Mesenchymal stem cell (in vitro differentiated cells and primary cell): ENCODE measurements around the gene PEX5L.

ENCODE experiments used
- DNase-seq: peaks from one replicate; pipeline ENCODE4 v3.0.0-alpha.2; 2013
- H2AFZ ChIP-seq: one replicate; pipeline ENCODE4 v1.6.1; 2013; ENCODE audit warnings: low read depth, mild to moderate bottlenecking, control low read depth, inconsistent platforms, low read length, moderate library complexity
- H2AK5ac ChIP-seq: 2 replicates; pipeline ENCODE4 v1.6.1; 2013; ENCODE audit warnings: low read length, moderate library complexity, mild to moderate bottlenecking, inconsistent platforms; ENCODE audit not compliant: severe bottlenecking
- H2BK120ac ChIP-seq: one replicate; pipeline ENCODE4 v1.6.1; 2013; ENCODE audit warnings: low read depth, mild to moderate bottlenecking, inconsistent platforms, low read length, moderate library complexity
- H2BK12ac ChIP-seq, 2 experiments: one replicate each; pipeline ENCODE4 v1.6.1; 2013; ENCODE audit warnings: inconsistent platforms in 2 of 2, low read length in 2 of 2, mild to moderate bottlenecking in 2 of 2, moderate library complexity in 2 of 2, control low read depth in 1 of 2
- H2BK15ac ChIP-seq: one replicate; pipeline ENCODE4 v1.6.1; 2013; ENCODE audit warnings: mild to moderate bottlenecking, low read depth, inconsistent platforms; ENCODE audit not compliant: poor library complexity, severe bottlenecking
- H2BK5ac ChIP-seq: 2 replicates; pipeline ENCODE4 v1.6.1; 2013; ENCODE audit warnings: low read depth, mild to moderate bottlenecking, low read length, control low read depth, inconsistent platforms; ENCODE audit not compliant: poor library complexity, severe bottlenecking
- H3K14ac ChIP-seq, 2 experiments: one replicate each; pipeline ENCODE4 v1.6.1; 2013; ENCODE audit warnings: inconsistent platforms in 2 of 2, low read length in 2 of 2, control low read depth in 1 of 2, mild to moderate bottlenecking in 1 of 2, moderate library complexity in 1 of 2
- H3K18ac ChIP-seq, 2 experiments: one replicate each; pipeline ENCODE4 v1.6.1; 2013; ENCODE audit warnings: inconsistent platforms in 2 of 2, low read length in 2 of 2, control low read depth in 1 of 2, low read depth in 1 of 2, mild to moderate bottlenecking in 1 of 2
- H3K23ac ChIP-seq, 2 experiments: one replicate each; pipeline ENCODE4 v1.6.1; 2013; ENCODE audit warnings: inconsistent platforms in 2 of 2, low read length in 2 of 2, mild to moderate bottlenecking in 2 of 2, moderate library complexity in 2 of 2, control low read depth in 1 of 2
- H3K27ac ChIP-seq: 2 replicates; pipeline ENCODE4 v1.5.1; 2013; ENCODE audit warnings: mild to moderate bottlenecking, moderate library complexity, low read length, control low read depth, inconsistent platforms; ENCODE audit not compliant: poor library complexity, severe bottlenecking
- H3K27me3 ChIP-seq, 2 experiments: 2 replicates each; pipeline versions ENCODE4 v1.6.1 to v1.7.0; 2013; ENCODE audit warnings: low read length in 2 of 2, mild to moderate bottlenecking in 2 of 2, moderate library complexity in 2 of 2, control low read depth in 1 of 2, inconsistent platforms in 1 of 2; ENCODE audit not compliant: control insufficient read depth in 1 of 2, insufficient read depth in 1 of 2
- H3K36me3 ChIP-seq, 2 experiments: 2 replicates each; pipeline versions ENCODE4 v1.6.1 to v1.7.0; 2013; ENCODE audit warnings: low read length in 2 of 2, control low read depth in 1 of 2, inconsistent platforms in 1 of 2, low read depth in 1 of 2, mild to moderate bottlenecking in 1 of 2; ENCODE audit not compliant: insufficient read depth in 2 of 2, control insufficient read depth in 1 of 2
- H3K4ac ChIP-seq, 2 experiments: one replicate each; pipeline ENCODE4 v1.6.1; 2013; ENCODE audit warnings: inconsistent platforms in 2 of 2, low read length in 2 of 2, mild to moderate bottlenecking in 2 of 2, moderate library complexity in 2 of 2, control low read depth in 1 of 2, low read depth in 1 of 2
- H3K4me1 ChIP-seq: 2 replicates; pipeline ENCODE4 v1.6.1; 2013; ENCODE audit warnings: low read depth, low read length, control low read depth; ENCODE audit not compliant: control insufficient read depth, insufficient read depth
- H3K4me2 ChIP-seq: 2 replicates; pipeline ENCODE4 v1.6.1; 2013; ENCODE audit warnings: low read length, mild to moderate bottlenecking, inconsistent platforms; ENCODE audit not compliant: poor library complexity, severe bottlenecking
- H3K4me3 ChIP-seq, 2 experiments: 2 replicates each; pipeline versions ENCODE4 v1.5.1 to v1.7.0; 2013; ENCODE audit warnings: low read length in 2 of 2, mild to moderate bottlenecking in 2 of 2, control low read depth in 1 of 2, low read depth in 1 of 2; ENCODE audit not compliant: insufficient read depth in 1 of 2
- H3K79me1 ChIP-seq: replicated peaks from 2 replicates; pipeline ENCODE4 v1.6.1; 2013; ENCODE audit warnings: mild to moderate bottlenecking, control low read depth, low read length, inconsistent platforms; ENCODE audit not compliant: poor library complexity, severe bottlenecking
- H3K9ac ChIP-seq: 2 replicates; pipeline ENCODE4 v1.7.0; 2013; ENCODE audit warnings: mild to moderate bottlenecking, low read length, moderate library complexity
- H3K9me3 ChIP-seq: 2 replicates; pipeline ENCODE4 v1.7.0; 2013; ENCODE audit warnings: mild to moderate bottlenecking, low read length; ENCODE audit not compliant: control insufficient read depth
- H4K8ac ChIP-seq: one replicate; pipeline ENCODE4 v1.6.1; 2013; ENCODE audit warnings: inconsistent platforms, mild to moderate bottlenecking, low read length, moderate library complexity
- H4K91ac ChIP-seq: one replicate; pipeline ENCODE4 v1.6.1; 2013; ENCODE audit warnings: mild to moderate bottlenecking, low read length, inconsistent platforms
- WGBS: methylation state at CpG from one replicate; pipeline ENCODE4 v1.1.7; 2013; ENCODE audit warnings: mixed read lengths; 5-methylcytosine and 5-hydroxymethylcytosine counted together

Gene PEX5L

DNA sequence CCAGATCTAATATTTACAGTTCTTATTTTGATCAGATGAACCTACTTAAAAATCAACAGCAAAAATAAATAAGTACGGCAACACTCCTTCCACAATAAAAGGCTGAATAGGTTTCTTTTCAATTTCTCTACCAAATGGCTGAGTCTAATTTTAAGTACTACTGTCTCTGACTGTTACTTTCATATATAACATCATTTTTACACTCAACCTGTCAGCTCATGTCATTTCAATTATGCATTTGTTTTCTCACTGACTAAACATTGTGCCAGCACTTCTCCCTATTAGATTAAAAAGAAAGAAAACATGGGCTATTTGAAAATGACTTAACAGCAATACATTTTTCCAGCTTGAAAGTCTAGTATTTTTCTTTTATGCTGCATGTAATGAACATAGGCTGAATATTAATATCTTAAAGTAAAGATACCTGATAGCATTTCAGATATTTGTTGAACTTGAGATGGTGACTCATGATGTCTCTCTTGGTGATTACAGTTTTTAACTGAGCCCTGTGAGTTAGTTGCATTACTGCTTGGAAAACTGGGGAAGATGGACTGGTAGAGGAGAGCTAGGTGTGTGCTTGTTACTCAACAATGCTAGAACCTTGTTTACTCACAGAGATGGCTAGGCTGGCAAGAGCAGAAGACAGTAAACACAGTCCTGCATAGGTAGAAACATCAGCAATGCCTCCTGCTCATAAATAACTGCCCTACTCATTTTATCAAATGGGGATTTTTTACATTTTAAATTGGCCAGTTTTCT, 73.9 kb downstream of the PEX5L start:
- no peak for DNase-seq
- WGBS, result 95% methylated on average over 1 of the region's 1 CpG
- no peak overlapping the region for H3K4ac ChIP-seq

DNA sequence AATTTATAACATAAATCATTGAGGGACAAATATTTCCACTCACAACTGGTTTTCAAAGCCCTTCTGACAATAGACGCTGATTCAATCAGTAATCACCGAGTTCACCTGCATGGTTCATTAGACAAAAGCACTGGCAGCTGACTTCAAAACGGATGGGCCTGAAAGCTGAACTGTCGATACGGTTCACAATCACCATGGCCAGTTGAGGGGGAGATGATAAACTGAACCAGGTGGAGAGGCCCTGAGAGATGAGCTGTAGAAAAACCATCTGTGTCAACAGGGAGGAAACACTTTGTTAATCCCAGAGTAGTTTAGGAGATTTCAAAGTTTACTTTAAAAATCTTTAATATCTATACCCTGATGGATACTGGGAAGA, 75.0 kb downstream of the PEX5L start:
- Histone ChIP-seq H2AFZ (no peak overlapping the region), H3K4me2 (no peak overlapping the region), H3K79me1 (no peaks in the 10 kb centered on the region), H3K36me3 (no peaks in the 10 kb centered on the region), H4K8ac (no peak overlapping the region), H3K18ac (no peak overlapping the region), H3K27me3 (no peaks in the 10 kb centered on the region), H3K4ac (no peak overlapping the region), H2AK5ac (no peak overlapping the region), H3K14ac (no peak overlapping the region), H2BK120ac (no peak overlapping the region), H2BK12ac (no peak overlapping the region), H3K4me1 (peaks cover 3% of the 10 kb centered on the region), H4K91ac (no peak overlapping the region), H3K9me3 (no peaks in the 10 kb centered on the region), H3K4me3 (no peak overlapping the region), H2BK15ac (no peak overlapping the region), H2BK5ac (no peak overlapping the region), H3K23ac (no peak overlapping the region), H3K27ac (no peak overlapping the region), H3K9ac (no peak overlapping the region)
- no peak for DNase-seq
- 86% methylated on average over 5 of the region's 5 CpGs for WGBS

More for the DNA sequence above, 73.9 kb downstream of the PEX5L start:
- Histone ChIP-seq H4K91ac (no peak overlapping the region), H3K9ac (no peak overlapping the region), H2BK15ac (no peak overlapping the region), H3K18ac (no peak overlapping the region), H4K8ac (no peak overlapping the region), H2BK120ac (no peak overlapping the region), H3K27ac (no peak overlapping the region), H3K4me3 (no peak overlapping the region), H3K4me2 (no peak overlapping the region), H3K23ac (no peak overlapping the region), H3K79me1 (no peaks in the 10 kb centered on the region), H3K4me1 (peaks cover 3% of the 10 kb centered on the region), H2BK12ac (no peak overlapping the region), H3K9me3 (no peaks in the 10 kb centered on the region), H2AFZ (no peak overlapping the region), H2BK5ac (no peak overlapping the region), H3K36me3 (no peaks in the 10 kb centered on the region), H3K27me3 (no peaks in the 10 kb centered on the region), H2AK5ac (no peak overlapping the region), H3K14ac (no peak overlapping the region)

DNA sequence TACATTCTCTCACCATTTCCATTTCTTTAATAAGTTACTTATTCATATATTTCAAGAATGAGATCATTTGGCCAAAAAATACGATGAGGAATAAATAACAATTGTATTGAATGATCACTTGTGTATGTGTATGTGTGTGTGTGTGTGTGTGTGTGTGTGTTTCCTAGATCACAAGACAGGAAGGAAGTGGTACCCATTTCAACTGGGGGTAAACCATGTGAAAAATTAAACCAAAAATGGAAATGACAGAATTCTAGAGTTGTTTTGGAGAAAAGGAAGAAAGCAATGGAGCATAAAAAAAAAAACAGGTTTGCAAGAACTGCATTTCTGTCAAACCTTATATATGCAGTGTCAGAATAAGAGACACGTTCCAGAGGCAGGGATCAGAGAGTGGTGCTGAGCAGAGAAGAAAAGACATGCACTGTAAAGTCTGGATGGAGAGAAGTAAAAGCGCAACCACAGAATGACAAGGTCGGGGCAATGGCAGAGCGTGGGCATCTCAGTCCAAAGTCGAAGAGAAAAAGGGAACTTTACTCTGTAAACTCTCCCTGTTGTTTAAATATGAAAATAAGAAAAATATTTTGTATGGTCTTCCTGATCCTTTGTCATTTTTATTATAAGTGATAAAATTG, 75.5 kb downstream of the PEX5L start:
- no peak overlapping the region for H2BK120ac ChIP-seq
- 71% methylated on average over 4 of the region's 6 CpGs for WGBS
- H3K18ac ChIP-seq, result no peak overlapping the region
- H3K4me3 ChIP-seq, result no peak overlapping the region
- no peak overlapping the region for H2BK5ac ChIP-seq
- no peak overlapping the region for H3K4ac ChIP-seq
- no peak overlapping the region for H3K14ac ChIP-seq
- H4K8ac ChIP-seq, result no peak overlapping the region
- no peaks in the 10 kb centered on the region for H3K9me3 ChIP-seq
- peaks cover 3% of the 10 kb centered on the region for H3K4me1 ChIP-seq
- H3K9ac ChIP-seq, result no peak overlapping the region
- H2BK12ac ChIP-seq, result no peak overlapping the region
- no peak overlapping the region for H2BK15ac ChIP-seq
- H3K79me1 ChIP-seq, result no peaks in the 10 kb centered on the region
- H2AK5ac ChIP-seq, result no peak overlapping the region
- DNase-seq, result no peak
- H3K27ac ChIP-seq, result peak overlapping the region; percentile 55
- no peaks in the 10 kb centered on the region for H3K36me3 ChIP-seq
- no peaks in the 10 kb centered on the region for H3K27me3 ChIP-seq
- H2AFZ ChIP-seq, result no peak overlapping the region
- no peak overlapping the region for H3K23ac ChIP-seq
- no peak overlapping the region for H4K91ac ChIP-seq
- H3K4me2 ChIP-seq, result no peak overlapping the region

DNA sequence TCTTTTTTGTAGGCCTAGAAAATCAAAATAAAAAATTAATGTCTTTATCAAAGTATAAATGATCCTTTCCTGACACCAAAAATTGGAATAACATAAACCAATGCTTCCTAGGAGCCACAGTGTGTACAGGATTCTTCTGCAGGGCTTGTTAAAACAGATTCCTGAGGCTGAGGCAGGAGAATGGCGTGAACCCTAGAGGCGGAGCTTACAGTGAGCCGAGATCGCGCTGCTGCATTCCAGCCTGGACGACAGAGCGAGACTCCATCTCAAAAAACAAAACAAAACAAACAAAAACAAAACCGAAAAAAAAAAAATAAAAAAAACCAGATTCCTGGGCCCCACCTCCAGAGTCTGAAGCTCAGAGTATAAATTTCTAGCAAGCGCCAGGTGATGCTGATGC, 78.0 kb downstream of the PEX5L start:
- no peak overlapping the region for H3K4ac ChIP-seq

More for the DNA sequence above, 78.0 kb downstream of the PEX5L start:
- Histone ChIP-seq H2AFZ (no peak overlapping the region), H3K23ac (no peak overlapping the region), H2BK15ac (no peak overlapping the region), H4K91ac (no peak overlapping the region), H3K4me1 (peaks cover 3% of the 10 kb centered on the region), H3K27me3 (no peaks in the 10 kb centered on the region), H3K27ac (no peak overlapping the region), H3K79me1 (no peaks in the 10 kb centered on the region), H2AK5ac (no peak overlapping the region), H3K4me3 (no peak overlapping the region), H3K4me2 (no peak overlapping the region), H3K18ac (no peak overlapping the region), H3K9ac (no peak overlapping the region), H3K14ac (no peak overlapping the region), H3K9me3 (no peaks in the 10 kb centered on the region), H4K8ac (no peak overlapping the region), H2BK120ac (no peak overlapping the region), H3K36me3 (no peaks in the 10 kb centered on the region), H2BK5ac (no peak overlapping the region), H2BK12ac (no peak overlapping the region)
- DNase-seq, result no peak
- WGBS, result 88% methylated on average over 7 of the region's 9 CpGs
